ENCODE measurements around the gene ANGPTL2. TPM values are rescaled to one million over a fixed set of nuclear protein-coding genes. Genes with fewer than 3 reads are reported as not detected.

The ANGPTL2 gene
- total RNA-seq, 1 donor from 2014 or later, result 65.8 TPM

- Histone ChIP-seq H3K36me3 (no peaks in the 10 kb centered on the region), H3K27ac (peak overlapping the region; percentile 90), H3K4me1 (peaks cover 85% of the 10 kb centered on the region), H3K9me3 (no peaks in the 10 kb centered on the region), H3K4me3 (peak overlapping the region; percentile 52 to 72), H3K27me3 (no peaks in the 10 kb centered on the region)
- intact Hi-C loops (cut with DNase I), result no loop called here
- TF ChIP-seq CTCF (IDR thresholded peaks at IDR 0.05) (no peak), POLR2A (IDR thresholded peaks at IDR 0.05) (no peak), POLR2AphosphoS5 (IDR thresholded peaks at IDR 0.05; ENCODE audit: insufficient read depth in 1 of 2, low read depth in 1 of 2) (no peak)
- DNase-seq (ENCODE audit: extremely low spot score in 2 of 2), result no peak
Measured at GRCh38 chr9:127119320-127119709, 3.1 kb downstream of the ANGPTL2 start.

GRCh38 chr9:127118597-127119319, 3.7 kb downstream of the ANGPTL2 start:
- Histone ChIP-seq H3K36me3 (no peaks in the 10 kb centered on the region), H3K4me3 (no peak overlapping the region), H3K27ac (peak overlapping the region; percentile 16), H3K27me3 (no peaks in the 10 kb centered on the region), H3K4me1 (peaks cover 86% of the 10 kb centered on the region), H3K9me3 (no peaks in the 10 kb centered on the region)
- no peak for DNase-seq (ENCODE audit: extremely low spot score in 2 of 2)
- intact Hi-C loops (cut with DNase I), result no loop called here
- no peak for TF ChIP-seq CTCF (IDR thresholded peaks at IDR 0.05)
- no peak for TF ChIP-seq POLR2A (IDR thresholded peaks at IDR 0.05)
- TF ChIP-seq POLR2AphosphoS5 (IDR thresholded peaks at IDR 0.05; ENCODE audit: insufficient read depth in 1 of 2, low read depth in 1 of 2), result no peak

GRCh38 chr9:127117801-127118200, 4.6 kb downstream of the ANGPTL2 start:
- Histone ChIP-seq H3K27me3 (no peaks in the 10 kb centered on the region), H3K4me3 (no peak overlapping the region), H3K36me3 (no peaks in the 10 kb centered on the region), H3K27ac (peak overlapping the region; percentile 16), H3K4me1 (peaks cover 86% of the 10 kb centered on the region), H3K9me3 (no peaks in the 10 kb centered on the region)
- intact Hi-C loops (cut with DNase I), result no loop called here
- no peak for DNase-seq (ENCODE audit: extremely low spot score in 2 of 2)
- TF ChIP-seq POLR2A (IDR thresholded peaks at IDR 0.05) (no peak), POLR2AphosphoS5 (IDR thresholded peaks at IDR 0.05; ENCODE audit: insufficient read depth in 1 of 2, low read depth in 1 of 2) (no peak), CTCF (IDR thresholded peaks at IDR 0.05) (no peak)

GRCh38 chr9:127116957-127117356, 5.5 kb downstream of the ANGPTL2 start:
- H3K4me1 ChIP-seq, result peaks cover 91% of the 10 kb centered on the region
- H3K36me3 ChIP-seq, result no peaks in the 10 kb centered on the region
- H3K27ac ChIP-seq, result peak overlapping the region; percentile 38

More at GRCh38 chr9:127116957-127117356, 5.5 kb downstream of the ANGPTL2 start:
- intact Hi-C loops (cut with DNase I), result no loop called here
- H3K4me3 ChIP-seq, result no peak overlapping the region
- H3K9me3 ChIP-seq, result no peaks in the 10 kb centered on the region
- no peak for DNase-seq (ENCODE audit: extremely low spot score in 2 of 2)
- no peaks in the 10 kb centered on the region for H3K27me3 ChIP-seq
- TF ChIP-seq POLR2AphosphoS5 (IDR thresholded peaks at IDR 0.05; ENCODE audit: insufficient read depth in 1 of 2, low read depth in 1 of 2) (no peak), POLR2A (IDR thresholded peaks at IDR 0.05) (no peak), CTCF (IDR thresholded peaks at IDR 0.05) (no peak)

Data from vagina (tissue), 2 donors.